NCI-H128 (cell line): ENCODE measurements around the gene FBXO11.
"Not testable (repeated sequence)": the region's sequence is repeated elsewhere in the genome, so short reads cannot be mapped to it uniquely, and the experiment has no call there.

Experiments
- DNase-seq: peaks from one replicate; lab custom pipeline; 2025; ENCODE audit not compliant: unreplicated experiment; lab: John Stamatoyannopoulos, UW

Gene FBXO11

GRCh38 chr2:47853067-47853777, 53.1 kb downstream of the FBXO11 start:
- DNase-seq, result not testable (repeated sequence)

- no peak for DNase-seq
These were observed 56.1 kb downstream of the FBXO11 start for GRCh38 chr2:47850198-47850597.

GRCh38 chr2:47849368-47849767, 56.9 kb downstream of the FBXO11 start:
- no peak for DNase-seq

- no peak for DNase-seq
These were observed 62.1 kb downstream of the FBXO11 start for GRCh38 chr2:47844162-47844561.

GRCh38 chr2:47843407-47843806, 62.9 kb downstream of the FBXO11 start:
- no peak for DNase-seq

- DNase-seq, result no peak
These were observed 63.5 kb downstream of the FBXO11 start for GRCh38 chr2:47842846-47843245.

GRCh38 chr2:47838686-47839085, 67.6 kb downstream of the FBXO11 start:
- DNase-seq, result no peak

GRCh38 chr2:47838249-47838648, 68.0 kb downstream of the FBXO11 start:
- DNase-seq, result no peak

- DNase-seq, result no peak
These were observed 72.8 kb downstream of the FBXO11 start for GRCh38 chr2:47833516-47833968.

GRCh38 chr2:47822518-47822917, 83.8 kb downstream of the FBXO11 start:
- DNase-seq, result no peak

GRCh38 chr2:47819834-47820233, 86.5 kb downstream of the FBXO11 start:
- DNase-seq, result no peak

- DNase-seq, result no peak
These were observed 87.5 kb downstream of the FBXO11 start for GRCh38 chr2:47818777-47819176.

GRCh38 chr2:47815764-47816163, 90.5 kb downstream of the FBXO11 start:
- DNase-seq, result no peak

- DNase-seq, result no peak
These were observed 94.6 kb downstream of the FBXO11 start for GRCh38 chr2:47811668-47812067.

GRCh38 chr2:47810850-47811249, 95.4 kb downstream of the FBXO11 start:
- DNase-seq, result no peak

GRCh38 chr2:47809903-47810302, 96.4 kb downstream of the FBXO11 start:
- DNase-seq, result no peak

- no peak for DNase-seq
These were observed 97.7 kb downstream of the FBXO11 start for GRCh38 chr2:47808614-47809013.

- DNase-seq, result no peak
These were observed 100.4 kb downstream of the FBXO11 start for GRCh38 chr2:47805850-47806249.

- no peak for DNase-seq
These were observed 102.5 kb downstream of the FBXO11 start for GRCh38 chr2:47803770-47804169.

GRCh38 chr2:47803363-47803762, 102.9 kb downstream of the FBXO11 start:
- no peak for DNase-seq

- DNase-seq, result no peak
These were observed 105.2 kb downstream of the FBXO11 start for GRCh38 chr2:47801118-47801517.

- no peak for DNase-seq
These were observed 107.2 kb downstream of the FBXO11 start for GRCh38 chr2:47799031-47799609.

GRCh38 chr2:47798631-47799030, 107.7 kb downstream of the FBXO11 start:
- DNase-seq, result no peak
